ENCODE measurements around the gene INTS11. TPM values are rescaled to one million over a fixed set of nuclear protein-coding genes. Genes with fewer than 3 reads are reported as not detected.

Gene INTS11
- total RNA-seq, 2 experiments from 2014 or later: 120 to 134 TPM

- CTCF ChIA-PET: no interaction called here
- ATAC-seq (no peak), DNase-seq (no peak)
- Mint-ChIP-seq H3K4me1 (ENCODE audit: low read depth) (peaks cover 27% of the 10 kb centered on the region), H3K9me3 (ENCODE audit: insufficient read depth) (no peaks in the 10 kb centered on the region), H3K27ac (no peak overlapping the region), H3K36me3 (ENCODE audit: low read depth) (no peaks in the 10 kb centered on the region), H3K27me3 (ENCODE audit: low read depth) (peaks cover 32% of the 10 kb centered on the region), H3K4me3 (no peak overlapping the region)
- POLR2A ChIA-PET: no interaction called here
These were observed 31.8 kb upstream of the INTS11 start for GRCh38 chr1:1356166-1356795.

GRCh38 chr1:1355416-1355815 is 31.0 kb upstream of the INTS11 start:
- DNase-seq: no peak
- Mint-ChIP-seq H3K4me3 (no peak overlapping the region), H3K27me3 (ENCODE audit: low read depth) (peaks cover 26% of the 10 kb centered on the region), H3K36me3 (ENCODE audit: low read depth) (no peaks in the 10 kb centered on the region), H3K27ac (no peak overlapping the region), H3K4me1 (ENCODE audit: low read depth) (peaks cover 27% of the 10 kb centered on the region), H3K9me3 (ENCODE audit: insufficient read depth) (no peaks in the 10 kb centered on the region)
- ChIA-PET POLR2A (interaction anchor here (1.3 kb wide), 1 partner anchor 20 kb away, joined by 7 read pairs; the partner anchor contains the start of gene AURKAIP1), CTCF (no interaction called here)
- peak; percentile 15 for ATAC-seq

GRCh38 chr1:1354271-1355247 is 30.1 kb upstream of the INTS11 start:
- peaks cover 26% of the 10 kb centered on the region for H3K27me3 Mint-ChIP-seq (ENCODE audit: low read depth)
- no peak for ATAC-seq
- DNase-seq: no peak
- H3K4me1 Mint-ChIP-seq (ENCODE audit: low read depth): peaks cover 25% of the 10 kb centered on the region
- no peak overlapping the region for H3K27ac Mint-ChIP-seq
- H3K36me3 Mint-ChIP-seq (ENCODE audit: low read depth): no peaks in the 10 kb centered on the region
- no peak overlapping the region for H3K4me3 Mint-ChIP-seq
- ChIA-PET POLR2A (interaction anchor here (0.7 to 1.3 kb wide), 2 partner anchors 17 to 21 kb away, joined by 3 to 7 read pairs; partner anchors contain the start of gene AURKAIP1), CTCF (no interaction called here)
- H3K9me3 Mint-ChIP-seq (ENCODE audit: insufficient read depth): no peaks in the 10 kb centered on the region

- H3K4me3 Mint-ChIP-seq: no peak overlapping the region
- CTCF ChIA-PET: interaction anchor here (2.7 kb wide), 1 partner anchor 18 kb away, joined by 14 read pairs; no protein-coding TSS in a partner anchor
These were observed 29.1 kb upstream of the INTS11 start for GRCh38 chr1:1353389-1354151.

GRCh38 chr1:1352786-1353388 is 28.4 kb upstream of the INTS11 start:
- CTCF ChIA-PET: interaction anchor here (2.7 kb wide), 1 partner anchor 19 kb away, joined by 14 read pairs; no protein-coding TSS in a partner anchor
- H3K27me3 Mint-ChIP-seq (ENCODE audit: low read depth): peaks cover 23% of the 10 kb centered on the region
- DNase-seq (no peak), ATAC-seq (no peak)
- H3K36me3 Mint-ChIP-seq (ENCODE audit: low read depth): no peaks in the 10 kb centered on the region
- H3K4me1 Mint-ChIP-seq (ENCODE audit: low read depth): peaks cover 16% of the 10 kb centered on the region
- no peak overlapping the region for H3K27ac Mint-ChIP-seq
- H3K9me3 Mint-ChIP-seq (ENCODE audit: insufficient read depth): no peaks in the 10 kb centered on the region
- POLR2A ChIA-PET: no interaction called here
- no peak overlapping the region for H3K4me3 Mint-ChIP-seq

More at GRCh38 chr1:1353389-1354151, 29.1 kb upstream of the INTS11 start:
- peaks cover 16% of the 10 kb centered on the region for H3K4me1 Mint-ChIP-seq (ENCODE audit: low read depth)
- ATAC-seq (no peak), DNase-seq (no peak)
- no peak overlapping the region for H3K27ac Mint-ChIP-seq
- POLR2A ChIA-PET: interaction anchor here (0.6 to 0.7 kb wide), 2 partner anchors 18 to 146 kb away, joined by 3 read pairs; no protein-coding TSS in a partner anchor
- H3K9me3 Mint-ChIP-seq (ENCODE audit: insufficient read depth): no peaks in the 10 kb centered on the region
- H3K36me3 Mint-ChIP-seq (ENCODE audit: low read depth): no peaks in the 10 kb centered on the region
- H3K27me3 Mint-ChIP-seq (ENCODE audit: low read depth): peaks cover 23% of the 10 kb centered on the region

GRCh38 chr1:1351511-1352427 is 27.3 kb upstream of the INTS11 start:
- Mint-ChIP-seq H3K4me1 (ENCODE audit: low read depth) (peaks cover 25% of the 10 kb centered on the region), H3K4me3 (peak overlapping the region; percentile 56), H3K27me3 (ENCODE audit: low read depth) (peaks cover 21% of the 10 kb centered on the region), H3K9me3 (ENCODE audit: insufficient read depth) (no peaks in the 10 kb centered on the region), H3K27ac (peak overlapping the region; percentile 70), H3K36me3 (ENCODE audit: low read depth) (no peaks in the 10 kb centered on the region)
- ChIA-PET CTCF (interaction anchor here (2.7 kb wide), 1 partner anchor 20 kb away, joined by 14 read pairs; no protein-coding TSS in a partner anchor), POLR2A (interaction anchor here (1.1 kb wide), 1 partner anchor 19 kb away, joined by 4 read pairs; no protein-coding TSS in a partner anchor)
- ATAC-seq (no peak), DNase-seq (no peak)

GRCh38 chr1:1349256-1350012 is 25.0 kb upstream of the INTS11 start, which contains the start of gene DVL1:
Gene DVL1 (minus strand): TSS chr1:1349418. CDS start chr1:1349065, 353 bp downstream.
- ChIA-PET POLR2A (no interaction called here), CTCF (interaction anchor here (1.9 to 2.6 kb wide), 2 partner anchors 22 to 26 kb away, joined by 8 to 12 read pairs; partner anchors contain the start of gene AURKAIP1)
- peaks cover 29% of the 10 kb centered on the region for H3K4me1 Mint-ChIP-seq (ENCODE audit: low read depth)
- H3K36me3 Mint-ChIP-seq (ENCODE audit: low read depth): no peaks in the 10 kb centered on the region
- H3K27ac Mint-ChIP-seq: peak within 1 kb of the TSS; percentile 57
- peak within 1 kb of the TSS; percentile 70 for H3K4me3 Mint-ChIP-seq
- peak; percentile 73 for DNase-seq
- peaks cover 21% of the 10 kb centered on the region for H3K27me3 Mint-ChIP-seq (ENCODE audit: low read depth)
- no peaks in the 10 kb centered on the region for H3K9me3 Mint-ChIP-seq (ENCODE audit: insufficient read depth)
- ATAC-seq: peak; percentile 84

GRCh38 chr1:1348420-1349255 is 24.2 kb upstream of the INTS11 start:
- peak overlapping the region; percentile 57 for H3K27ac Mint-ChIP-seq
- H3K4me3 Mint-ChIP-seq: peak overlapping the region; percentile 70
- H3K27me3 Mint-ChIP-seq (ENCODE audit: low read depth): peaks cover 15% of the 10 kb centered on the region
- ChIA-PET CTCF (interaction anchor here (1.0 to 2.6 kb wide), 4 partner anchors 15 to 226 kb away, joined by 3 to 12 read pairs (median 6); partner anchors contain the start of gene AURKAIP1), POLR2A (interaction anchor here (0.6 kb wide), 1 partner anchor 72 kb away, joined by 3 read pairs; no protein-coding TSS in a partner anchor)
- ATAC-seq (peak; percentile 47), DNase-seq (no peak)
- peaks cover 27% of the 10 kb centered on the region for H3K4me1 Mint-ChIP-seq (ENCODE audit: low read depth)
- no peaks in the 10 kb centered on the region for H3K9me3 Mint-ChIP-seq (ENCODE audit: insufficient read depth)
- no peaks in the 10 kb centered on the region for H3K36me3 Mint-ChIP-seq (ENCODE audit: low read depth)
